ENCODE data around the gene AK6.
A peak's percentile ranks its signal among the peaks of the same experiment; 100 is the strongest.
"Not testable (repeated sequence)": the region's sequence is repeated elsewhere in the genome, so short reads cannot be mapped to it uniquely, and the experiment has no call there.

AK6 gene

GRCh38 chr5:69369340-69370121 lies at the start of gene AK6, which contains the start of the genes RAD17 and TAF9:
Gene AK6, minus strand, starts transcription at chr5:69369520. Its CDS starts 30 bp downstream, at chr5:69369490.
Gene RAD17, plus strand, starts transcription at chr5:69369818. Its CDS starts 2,391 bp downstream, at chr5:69372209.
Gene TAF9, minus strand, starts transcription at chr5:69369520. Its CDS starts 3,783 bp downstream, at chr5:69365737.
- DNase-seq (ENCODE audit: low read depth, low spot score) = peak; percentile 85

GRCh38 chr5:69418554-69418953 lies 49.2 kb upstream of the AK6 start:
- no peak for DNase-seq (ENCODE audit: low read depth, low spot score)

- DNase-seq (ENCODE audit: low read depth, low spot score) = no peak
Measured at GRCh38 chr5:69416699-69417098, 47.4 kb upstream of the AK6 start.

- DNase-seq (ENCODE audit: low read depth, low spot score) = no peak
Measured at GRCh38 chr5:69416180-69416579, 46.9 kb upstream of the AK6 start.

GRCh38 chr5:69415584-69415958 lies 46.3 kb upstream of the AK6 start:
- no peak for DNase-seq (ENCODE audit: low read depth, low spot score)

- no peak for DNase-seq (ENCODE audit: low read depth, low spot score)
Measured at GRCh38 chr5:69414885-69415583, 45.7 kb upstream of the AK6 start, which contains the start of gene MARVELD2. Gene MARVELD2, plus strand, starts transcription at chr5:69415116. Its CDS starts 4,270 bp downstream, at chr5:69419386.

GRCh38 chr5:69404659-69405330 lies 35.5 kb upstream of the AK6 start:
- DNase-seq (ENCODE audit: low read depth, low spot score) = no peak

GRCh38 chr5:69378376-69378775 lies 9.1 kb upstream of the AK6 start:
- no peak for DNase-seq (ENCODE audit: low read depth, low spot score)

- DNase-seq (ENCODE audit: low read depth, low spot score) = no peak
Measured at GRCh38 chr5:69374911-69375446, 5.7 kb upstream of the AK6 start.

GRCh38 chr5:69372394-69372793 lies 3.1 kb upstream of the AK6 start:
- DNase-seq (ENCODE audit: low read depth, low spot score) = no peak

GRCh38 chr5:69370335-69370734 lies 1.0 kb upstream of the AK6 start:
- not testable (repeated sequence) for DNase-seq (ENCODE audit: low read depth, low spot score)

- peak; percentile 10 for DNase-seq (ENCODE audit: low read depth, low spot score)
Measured at GRCh38 chr5:69368458-69369339, 621 bp downstream of the AK6 start.

GRCh38 chr5:69367697-69368279 lies 1.5 kb downstream of the AK6 start:
- DNase-seq (ENCODE audit: low read depth, low spot score) = no peak

- DNase-seq (ENCODE audit: low read depth, low spot score) = no peak
Measured at GRCh38 chr5:69364850-69365249, 4.5 kb downstream of the AK6 start.

- no peak for DNase-seq (ENCODE audit: low read depth, low spot score)
Measured at GRCh38 chr5:69364414-69364813, 4.9 kb downstream of the AK6 start.

- DNase-seq (ENCODE audit: low read depth, low spot score) = no peak
Measured at GRCh38 chr5:69360442-69360841, 8.9 kb downstream of the AK6 start.

GRCh38 chr5:69359699-69360098 lies 9.6 kb downstream of the AK6 start:
- no peak for DNase-seq (ENCODE audit: low read depth, low spot score)

GRCh38 chr5:69350664-69351063 lies 18.7 kb downstream of the AK6 start:
- DNase-seq (ENCODE audit: low read depth, low spot score) = no peak

GRCh38 chr5:69343083-69343482 lies 26.2 kb downstream of the AK6 start:
- no peak for DNase-seq (ENCODE audit: low read depth, low spot score)

- DNase-seq (ENCODE audit: low read depth, low spot score) = no peak
Measured at GRCh38 chr5:69341520-69342161, 27.7 kb downstream of the AK6 start.
